Brain microvascular endothelial cell (primary cell): Measurements from ENCODE around the gene PDGFD.

ENCODE experiments used
- DNase-seq: peaks from one replicate; pipeline ENCODE4 v3.0.0-alpha.2; 2020
- H3K27ac ChIP-seq: fragments of 250-450 bp; sonication (Bioruptor Pico); 2 replicates; pipeline ENCODE4 v1.5.1; 2020; ENCODE audit warnings: mild to moderate bottlenecking, moderate library complexity
- H3K27me3 ChIP-seq: fragments of 250-450 bp; sonication (Bioruptor Pico); replicated peaks from 2 replicates; pipeline ENCODE4 v1.5.1; 2020; ENCODE audit warnings: mild to moderate bottlenecking
- H3K36me3 ChIP-seq: fragments of 250-450 bp; sonication (Bioruptor Pico); replicated peaks from 2 replicates; pipeline ENCODE4 v1.5.1; 2020; ENCODE audit warnings: mild to moderate bottlenecking
- H3K4me3 ChIP-seq: 2 replicates; pipeline ENCODE4 v1.5.1; 2011; ENCODE audit warnings: low read depth, mild to moderate bottlenecking, control low read depth, low read length, moderate library complexity
- in situ Hi-C: cut with HindIII; loops from 2 replicates; pipeline ENCODE4 v1.10.0; 2017; ENCODE audit warnings: low sequenced_read_pairs, low pct_ligation_motif_present
- TF ChIP-seq, protein P1 (sequence below): IDR thresholded peaks from 2 replicates; pipeline ENCODE4 v1.5.1; 2011; ENCODE audit warnings: low read depth, mild to moderate bottlenecking, moderate library complexity, low read length, control low read depth, inconsistent platforms; ENCODE audit errors: missing control alignments

Gene PDGFD

DNA sequence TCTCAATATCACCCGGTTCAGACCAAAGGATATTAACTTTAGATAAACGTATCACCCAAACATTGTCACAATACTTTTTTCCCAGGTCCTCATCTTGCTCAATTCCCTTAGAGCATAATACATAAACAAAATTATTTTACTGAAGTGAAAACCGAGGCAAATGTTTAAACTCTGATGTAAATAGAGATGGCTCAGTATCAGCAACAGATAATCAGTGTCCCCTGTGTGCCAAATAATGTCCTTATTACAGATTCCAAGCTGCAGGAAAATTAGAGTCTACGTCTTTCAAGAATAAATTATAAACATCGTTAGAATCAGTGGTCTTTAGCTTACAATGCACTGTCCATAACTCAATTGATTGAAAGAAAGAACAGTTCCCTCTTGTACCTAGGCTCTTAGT is 77.3 kb downstream of the PDGFD start:
- DNase-seq, result no peak
- TF ChIP-seq, protein P1, sequence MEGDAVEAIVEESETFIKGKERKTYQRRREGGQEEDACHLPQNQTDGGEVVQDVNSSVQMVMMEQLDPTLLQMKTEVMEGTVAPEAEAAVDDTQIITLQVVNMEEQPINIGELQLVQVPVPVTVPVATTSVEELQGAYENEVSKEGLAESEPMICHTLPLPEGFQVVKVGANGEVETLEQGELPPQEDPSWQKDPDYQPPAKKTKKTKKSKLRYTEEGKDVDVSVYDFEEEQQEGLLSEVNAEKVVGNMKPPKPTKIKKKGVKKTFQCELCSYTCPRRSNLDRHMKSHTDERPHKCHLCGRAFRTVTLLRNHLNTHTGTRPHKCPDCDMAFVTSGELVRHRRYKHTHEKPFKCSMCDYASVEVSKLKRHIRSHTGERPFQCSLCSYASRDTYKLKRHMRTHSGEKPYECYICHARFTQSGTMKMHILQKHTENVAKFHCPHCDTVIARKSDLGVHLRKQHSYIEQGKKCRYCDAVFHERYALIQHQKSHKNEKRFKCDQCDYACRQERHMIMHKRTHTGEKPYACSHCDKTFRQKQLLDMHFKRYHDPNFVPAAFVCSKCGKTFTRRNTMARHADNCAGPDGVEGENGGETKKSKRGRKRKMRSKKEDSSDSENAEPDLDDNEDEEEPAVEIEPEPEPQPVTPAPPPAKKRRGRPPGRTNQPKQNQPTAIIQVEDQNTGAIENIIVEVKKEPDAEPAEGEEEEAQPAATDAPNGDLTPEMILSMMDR, result no peak
- in situ Hi-C loops, result no loop called here

DNA sequence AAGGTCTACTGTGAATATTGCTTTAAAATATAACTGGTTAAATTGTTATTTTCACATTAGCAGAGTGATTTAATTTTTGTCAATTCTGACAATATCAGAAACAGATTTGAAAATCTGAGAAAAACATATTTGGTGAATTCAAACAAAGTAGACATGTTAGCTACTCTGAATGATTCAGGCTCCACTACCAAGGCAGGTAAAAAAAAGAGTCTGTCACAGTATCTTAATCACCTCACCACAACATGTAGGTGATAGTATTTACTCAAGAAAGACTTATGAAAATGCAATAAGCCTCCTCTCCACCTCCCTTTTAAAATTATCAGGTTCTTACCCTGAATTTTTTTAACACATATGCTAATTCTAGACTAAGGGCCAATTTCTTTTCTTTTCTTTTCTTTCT is 85.0 kb downstream of the PDGFD start:
- H3K27ac ChIP-seq, result no peak overlapping the region
- H3K4me3 ChIP-seq, result no peak overlapping the region
- TF ChIP-seq, protein P1, result no peak
- no peak for DNase-seq
- no peaks in the 10 kb centered on the region for H3K27me3 ChIP-seq
- in situ Hi-C loops, result no loop called here
- no peaks in the 10 kb centered on the region for H3K36me3 ChIP-seq

More for the DNA sequence above, 77.3 kb downstream of the PDGFD start:
- H3K36me3 ChIP-seq, result no peaks in the 10 kb centered on the region
- no peak overlapping the region for H3K4me3 ChIP-seq
- no peak overlapping the region for H3K27ac ChIP-seq
- no peaks in the 10 kb centered on the region for H3K27me3 ChIP-seq

DNA sequence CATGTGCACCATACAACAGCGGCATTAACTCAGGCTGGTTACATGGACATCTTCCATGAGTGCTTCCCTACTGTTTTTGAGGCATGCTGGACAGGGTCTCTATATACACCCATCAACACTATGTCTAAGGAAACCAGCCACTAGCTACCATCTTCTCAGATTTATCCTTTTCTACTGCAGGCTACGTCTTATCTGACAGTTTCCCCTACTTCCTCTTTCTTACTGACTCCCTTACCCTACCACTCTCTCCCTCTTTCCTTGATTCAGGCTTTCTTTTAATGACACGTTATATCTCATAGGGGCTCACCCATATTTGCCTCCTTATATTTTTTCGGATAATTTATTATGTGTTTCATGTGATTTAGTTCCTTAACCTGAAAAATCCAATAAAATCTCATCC is 85.7 kb downstream of the PDGFD start:
- TF ChIP-seq, protein P1, result no peak
- no peak for DNase-seq
- Histone ChIP-seq H3K27ac (no peak overlapping the region), H3K4me3 (no peak overlapping the region), H3K36me3 (no peaks in the 10 kb centered on the region), H3K27me3 (no peaks in the 10 kb centered on the region)
- in situ Hi-C loops, result no loop called here

DNA sequence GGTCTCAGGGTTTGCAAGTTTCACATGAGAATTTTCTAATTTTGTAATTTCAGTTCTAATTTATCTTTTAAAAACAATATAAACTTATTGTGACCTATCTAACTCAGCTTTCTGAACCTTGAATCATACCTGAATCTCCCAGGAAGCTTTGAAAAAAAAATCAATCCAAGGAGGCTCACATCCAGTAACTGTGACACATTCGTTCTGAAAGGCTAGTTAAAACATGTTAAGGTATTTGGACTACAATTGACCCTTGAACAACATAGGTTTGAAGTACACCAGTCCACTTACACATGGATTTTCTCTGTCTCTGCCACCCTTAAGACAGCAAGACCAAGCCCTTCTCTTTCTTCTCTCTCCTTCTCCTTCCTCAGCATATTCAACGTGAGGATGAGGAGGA is 87.5 kb downstream of the PDGFD start:
- H3K4me3 ChIP-seq, result no peak overlapping the region
- no peak for DNase-seq
- H3K27ac ChIP-seq, result no peak overlapping the region
- H3K36me3 ChIP-seq, result no peaks in the 10 kb centered on the region
- H3K27me3 ChIP-seq, result no peaks in the 10 kb centered on the region
- TF ChIP-seq, protein P1, result no peak
- in situ Hi-C loops, result no loop called here

DNA sequence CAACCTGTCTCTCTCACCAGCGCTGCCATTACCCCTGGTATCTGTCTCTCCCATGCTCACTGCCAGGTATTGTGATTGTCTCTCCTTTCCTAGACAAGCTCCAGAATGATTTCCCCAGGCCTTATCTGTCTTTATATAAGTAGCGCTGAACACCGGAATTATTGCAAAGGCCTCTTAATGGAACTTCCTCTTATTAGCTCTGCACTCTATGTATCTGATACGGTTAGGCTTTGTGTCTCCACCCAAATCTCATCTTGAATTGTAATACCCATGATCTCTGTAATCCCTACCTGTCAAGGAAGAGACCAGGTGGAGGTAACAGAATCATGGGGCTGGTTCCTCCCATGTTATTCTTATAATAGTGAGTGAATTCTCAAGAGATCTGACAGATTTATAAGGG is 88.2 kb downstream of the PDGFD start:
- no peaks in the 10 kb centered on the region for H3K36me3 ChIP-seq
- no peak for DNase-seq
- no peak overlapping the region for H3K4me3 ChIP-seq
- H3K27me3 ChIP-seq, result no peaks in the 10 kb centered on the region
- TF ChIP-seq, protein P1, result no peak
- no peak overlapping the region for H3K27ac ChIP-seq
- in situ Hi-C loops, result no loop called here

DNA sequence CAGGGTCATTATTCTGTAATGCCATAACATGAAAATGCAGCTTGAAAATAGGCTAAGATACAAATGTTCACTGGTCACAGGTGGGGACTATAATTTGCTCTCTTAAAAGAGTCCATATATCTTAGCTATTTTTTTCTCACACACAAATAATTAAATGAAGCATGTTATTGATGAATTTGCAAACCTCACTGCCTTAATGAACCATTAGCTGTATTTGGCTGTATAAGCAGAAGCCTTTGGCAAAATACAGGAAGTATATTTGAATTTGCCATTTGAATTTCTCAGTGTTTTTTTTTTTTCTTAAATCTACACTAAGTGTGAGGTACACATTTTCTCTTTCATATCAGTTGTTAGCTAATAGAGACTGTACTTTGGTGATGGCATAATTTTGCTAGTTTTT is 88.9 kb downstream of the PDGFD start:
- in situ Hi-C loops, result no loop called here

More for the DNA sequence above, 88.9 kb downstream of the PDGFD start:
- Histone ChIP-seq H3K27ac (no peak overlapping the region), H3K4me3 (no peak overlapping the region), H3K27me3 (no peaks in the 10 kb centered on the region), H3K36me3 (no peaks in the 10 kb centered on the region)
- no peak for DNase-seq
- TF ChIP-seq, protein P1, result no peak
